ENCODE data around the gene LRRC74A. TPM values are rescaled to one million over a fixed set of nuclear protein-coding genes. Genes with fewer than 3 reads are reported as not detected.

Gene LRRC74A
- total and polyA plus RNA-seq, 10 of the 15 experiments (the other 5 are each of a cell fraction or from before 2014, with no cell fraction given), result not detected

GRCh38 chr14:76916040-76916715, 90.0 kb downstream of the LRRC74A start:
- no peak for TF ChIP-seq E2F4 (IDR thresholded peaks at IDR 0.05; ENCODE audit: low read depth, low read length)
- TF ChIP-seq SUZ12 (IDR thresholded peaks at IDR 0.05; ENCODE audit: unreplicated experiment), result no peak
- TF ChIP-seq SPI1 (IDR thresholded peaks at IDR 0.05; ENCODE audit: borderline replicate concordance, insufficient read depth, low read depth, low read length), result no peak
- no peak for TF ChIP-seq IKZF1 (conservative IDR thresholded peaks at IDR 0.05)
- no peak for TF ChIP-seq TAF1 (IDR thresholded peaks at IDR 0.05; ENCODE audit: borderline replicate concordance, low read depth, low read length)
- TF ChIP-seq FOXK2 (IDR thresholded peaks at IDR 0.05), result no peak
- no peak for TF ChIP-seq CBX5 (IDR thresholded peaks at IDR 0.05; ENCODE audit: low read depth)
- TF ChIP-seq YY1 (IDR thresholded peaks at IDR 0.05; ENCODE audit: low read depth, low read length), result no peak
- intact Hi-C loops (cut with micrococcal nuclease; ENCODE audit: unreplicated experiment), result no loop called here
- no peaks in the 10 kb centered on the region for H3K36me3 ChIP-seq (ENCODE audit: control insufficient read depth in 2 of 2, insufficient read depth in 2 of 2, low read length in 1 of 2)
- no peaks in the 10 kb centered on the region for H4K20me1 ChIP-seq (ENCODE audit: control insufficient read depth, insufficient read depth)
- peaks cover 11% of the 10 kb centered on the region for H3K4me1 ChIP-seq (ENCODE audit: control insufficient read depth, insufficient read depth, low read length)
- no peak overlapping the region for H2AFZ ChIP-seq (ENCODE audit: control insufficient read depth, low read depth, low read length)
- H3K9ac ChIP-seq (ENCODE audit: control insufficient read depth, insufficient read depth, low read length), result no peak overlapping the region
- ChIA-PET SMC1A (ENCODE audit: uncharacterized antibody, unreplicated experiment) (interaction anchor here (0.7 to 12.6 kb wide), 19 partner anchors 11 to 155 kb away, joined by 3 to 233 read pairs (median 6); no protein-coding TSS in a partner anchor), POLR2A (interaction anchor here (0.7 to 9.2 kb wide), 4 partner anchors 27 to 137 kb away, joined by 3 to 53 read pairs (median 4); no protein-coding TSS in a partner anchor), CTCF (interaction anchor here (0.5 to 11.3 kb wide), 14 partner anchors 12 to 154 kb away, joined by 3 to 189 read pairs (median 8); partner anchors contain the start of gene IRF2BPL), RAD21 (ENCODE audit: unreplicated experiment) (interaction anchor here (0.8 to 12.8 kb wide), 13 partner anchors 15 to 149 kb away, joined by 3 to 233 read pairs (median 5); partner anchors contain the start of gene IRF2BPL)
- ATAC-seq (no peak), DNase-seq (ENCODE audit: low read depth, low spot score) (no peak), FAIRE-seq (no peak)
- H3K4me2 ChIP-seq (ENCODE audit: control insufficient read depth, insufficient read depth), result no peak overlapping the region
- no peaks in the 10 kb centered on the region for H3K79me2 ChIP-seq (ENCODE audit: control insufficient read depth, insufficient read depth, low read length)
- no peak overlapping the region for H3K27ac ChIP-seq (ENCODE audit: control insufficient read depth, insufficient read depth)
- in situ Hi-C loops (cut with MboI), result loop anchor here (10.0 kb wide), 1 partner anchor 149 kb away; no protein-coding TSS in a partner anchor
- no peak overlapping the region for H3K4me3 ChIP-seq
- WGBS (ENCODE audit: insufficient coverage, insufficient replicate concordance, low lambda C conversion rate, missing lambda C conversion rate), result 79% methylated on average over 13 of the region's 15 CpGs
- no TSS peak for BruUV-seq (replicated peaks)
- H3K9me3 ChIP-seq (replicated peaks; ENCODE audit: control insufficient read depth, insufficient read depth, low read length), result no peaks in the 10 kb centered on the region
- H3K27me3 ChIP-seq (replicated peaks in 1 of 2; ENCODE audit: control insufficient read depth in 2 of 2, insufficient read depth in 2 of 2, low read length in 1 of 2), result no peaks in the 10 kb centered on the region
